Osteocyte (in vitro differentiated cells): ENCODE measurements around the gene EIF5A. TPM values are rescaled to one million over a fixed set of nuclear protein-coding genes. Genes with fewer than 3 reads are reported as not detected.

Source experiments
- DNase-seq: peaks from one replicate; pipeline ENCODE4 v3.0.0; 2021; ENCODE audit warnings: mixed read lengths; ENCODE audit not compliant: unreplicated experiment; ENCODE audit errors: extremely low spot score
- H3K27ac Mint-ChIP-seq: one replicate; pipeline ENCODE4 v1.8.0; 2021; ENCODE audit warnings: mild to moderate bottlenecking, mixed read lengths; ENCODE audit not compliant: unreplicated experiment
- H3K27me3 Mint-ChIP-seq: one replicate; pipeline ENCODE4 v1.8.0; 2021; ENCODE audit warnings: mixed read lengths; ENCODE audit not compliant: unreplicated experiment
- H3K36me3 Mint-ChIP-seq: one replicate; pipeline ENCODE4 v1.8.0; 2021; ENCODE audit warnings: mixed read lengths; ENCODE audit not compliant: unreplicated experiment
- H3K4me1 Mint-ChIP-seq: one replicate; pipeline ENCODE4 v1.8.0; 2021; ENCODE audit warnings: mixed read lengths; ENCODE audit not compliant: unreplicated experiment
- H3K4me3 Mint-ChIP-seq: one replicate; pipeline ENCODE4 v1.8.0; 2021; ENCODE audit warnings: mild to moderate bottlenecking, moderate library complexity, mixed read lengths; ENCODE audit not compliant: unreplicated experiment
- H3K9me3 Mint-ChIP-seq: one replicate; pipeline ENCODE4 v1.8.0; 2021; ENCODE audit warnings: mixed read lengths; ENCODE audit not compliant: unreplicated experiment
- CTCF ChIP-seq: fragments of 200-600 bp; sonication (generic); IDR thresholded peaks from 2 replicates; pipeline ENCODE4 v1.5.0; 2021; ENCODE audit warnings: antibody characterized with exemption, mild to moderate bottlenecking, moderate library complexity
- total RNA-seq: library from RNA; stranded (reverse); gene quantifications from 2 replicates; pipeline ENCODE4 v1.2.1, GENCODE V29; 2021

Gene EIF5A
- total RNA-seq, 1 donor from 2014 or later = 352 TPM

- no peak for DNase-seq
- Mint-ChIP-seq H3K27me3 (no peaks in the 10 kb centered on the region), H3K9me3 (no peaks in the 10 kb centered on the region), H3K36me3 (peaks cover 23% of the 10 kb centered on the region), H3K4me3 (no peak overlapping the region), H3K4me1 (peaks cover 15% of the 10 kb centered on the region), H3K27ac (no peak overlapping the region)
- no peak for TF ChIP-seq CTCF
These were observed 10.9 kb downstream of the EIF5A start for GRCh38 chr17:7318121-7318860.

GRCh38 chr17:7321466-7321865 is 14.0 kb downstream of the EIF5A start:
- peaks cover under 1% of the 10 kb centered on the region for H3K4me1 Mint-ChIP-seq
- H3K4me3 Mint-ChIP-seq = no peak overlapping the region
- TF ChIP-seq CTCF = no peak
- H3K36me3 Mint-ChIP-seq = peaks cover 20% of the 10 kb centered on the region
- no peak overlapping the region for H3K27ac Mint-ChIP-seq
- H3K9me3 Mint-ChIP-seq = no peaks in the 10 kb centered on the region
- DNase-seq = no peak
- H3K27me3 Mint-ChIP-seq = no peaks in the 10 kb centered on the region

- peaks cover 15% of the 10 kb centered on the region for H3K36me3 Mint-ChIP-seq
- H3K4me1 Mint-ChIP-seq = peaks cover 1% of the 10 kb centered on the region
- no peaks in the 10 kb centered on the region for H3K9me3 Mint-ChIP-seq
- H3K27me3 Mint-ChIP-seq = no peaks in the 10 kb centered on the region
- TF ChIP-seq CTCF = no peak
- H3K27ac Mint-ChIP-seq = no peak overlapping the region
- DNase-seq = no peak
- H3K4me3 Mint-ChIP-seq = no peak overlapping the region
These were observed 15.2 kb downstream of the EIF5A start for GRCh38 chr17:7322520-7323194.

- Mint-ChIP-seq H3K4me3 (no peak overlapping the region), H3K27me3 (no peaks in the 10 kb centered on the region), H3K36me3 (peaks cover 12% of the 10 kb centered on the region), H3K4me1 (peaks cover 13% of the 10 kb centered on the region), H3K9me3 (no peaks in the 10 kb centered on the region), H3K27ac (no peak overlapping the region)
- TF ChIP-seq CTCF = peak; percentile 78
- DNase-seq = no peak
These were observed 16.5 kb downstream of the EIF5A start for GRCh38 chr17:7323731-7324437.

GRCh38 chr17:7324438-7324779 is 17.0 kb downstream of the EIF5A start:
- Mint-ChIP-seq H3K4me3 (no peak overlapping the region), H3K4me1 (peaks cover 13% of the 10 kb centered on the region), H3K9me3 (no peaks in the 10 kb centered on the region), H3K36me3 (peaks cover 12% of the 10 kb centered on the region), H3K27me3 (no peaks in the 10 kb centered on the region), H3K27ac (no peak overlapping the region)
- peak; percentile 10 for TF ChIP-seq CTCF
- DNase-seq = no peak
